HG02885 (cell line): ENCODE measurements around the gene ZNF773.

Source experiments
- ATAC-seq: cut with Tn5 transposase; IDR thresholded peaks from one replicate; pipeline ENCODE4 v1.9.1; 2021; ENCODE audit warnings: mild to moderate bottlenecking; ENCODE audit not compliant: unreplicated experiment, poor library complexity

The ZNF773 gene

GRCh38 chr19:57557659-57558058 is 57.9 kb downstream of the ZNF773 start:
- no peak for ATAC-seq
